ENCODE results near the gene FCER1G. TPM values are rescaled to one million over a fixed set of nuclear protein-coding genes. Genes with fewer than 3 reads are reported as not detected.
"Not testable (repeated sequence)": the region's sequence is repeated elsewhere in the genome, so short reads cannot be mapped to it uniquely, and the experiment has no call there.

Gene FCER1G
- total RNA-seq, 1 experiment from 2014 or later = 0.30 TPM

DNA sequence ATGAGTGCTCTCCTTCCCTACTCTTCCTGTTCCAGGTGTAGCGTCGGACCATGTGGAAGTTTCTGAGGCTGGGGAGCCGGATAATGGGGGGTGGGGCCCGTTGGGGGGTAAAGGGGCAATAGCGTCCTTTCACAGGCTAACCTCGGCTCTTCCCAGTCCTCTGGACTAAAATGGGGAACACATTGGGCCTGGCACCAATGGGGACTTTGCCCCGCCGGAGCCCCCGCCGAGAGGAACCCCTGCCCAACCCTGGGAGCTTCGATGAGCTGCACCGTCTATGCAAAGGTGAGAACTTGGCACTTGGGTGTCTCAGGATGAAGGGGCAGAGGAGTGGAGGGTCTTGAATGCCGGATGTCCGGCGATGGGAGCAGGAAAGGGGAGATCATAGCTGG lies 11.2 kb downstream of the FCER1G start:
- H3K4me3 ChIP-seq = peak overlapping the region; percentile 80
- H3K4me1 ChIP-seq = peaks cover 8% of the 10 kb centered on the region
- peak in 1 of 2 experiments; percentile 16 for DNase-seq
- H3K36me3 ChIP-seq = no peaks in the 10 kb centered on the region
- H3K27me3 ChIP-seq = no peaks in the 10 kb centered on the region
- H3K27ac ChIP-seq = peak overlapping the region; percentile 59
- H3K9me3 ChIP-seq (replicated peaks) = no peaks in the 10 kb centered on the region

DNA sequence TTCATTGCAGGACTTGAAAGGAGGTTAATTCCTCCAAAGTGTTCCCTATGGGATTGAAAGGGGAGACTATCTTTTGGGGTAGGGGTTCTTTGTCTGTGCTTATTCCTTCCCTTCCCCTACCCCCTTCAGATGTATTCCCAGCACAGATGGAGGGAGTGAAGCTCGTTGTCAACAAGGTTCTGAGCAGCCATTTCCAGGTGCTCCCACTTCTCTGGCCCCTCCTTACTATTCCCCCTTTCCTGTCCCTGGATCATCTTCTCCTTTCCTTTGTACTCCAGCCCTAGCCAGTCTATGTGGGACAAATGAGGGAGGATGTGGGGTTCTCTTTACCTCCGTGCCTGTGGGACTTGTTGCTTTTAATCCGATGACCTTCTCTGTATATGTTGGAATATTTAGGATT lies 11.7 kb downstream of the FCER1G start:
- no peak overlapping the region for H3K27ac ChIP-seq
- no peak for DNase-seq
- no peaks in the 10 kb centered on the region for H3K36me3 ChIP-seq
- no peaks in the 10 kb centered on the region for H3K27me3 ChIP-seq
- peaks cover 8% of the 10 kb centered on the region for H3K4me1 ChIP-seq
- H3K9me3 ChIP-seq (replicated peaks) = no peaks in the 10 kb centered on the region
- H3K4me3 ChIP-seq = peak overlapping the region; percentile 80

DNA sequence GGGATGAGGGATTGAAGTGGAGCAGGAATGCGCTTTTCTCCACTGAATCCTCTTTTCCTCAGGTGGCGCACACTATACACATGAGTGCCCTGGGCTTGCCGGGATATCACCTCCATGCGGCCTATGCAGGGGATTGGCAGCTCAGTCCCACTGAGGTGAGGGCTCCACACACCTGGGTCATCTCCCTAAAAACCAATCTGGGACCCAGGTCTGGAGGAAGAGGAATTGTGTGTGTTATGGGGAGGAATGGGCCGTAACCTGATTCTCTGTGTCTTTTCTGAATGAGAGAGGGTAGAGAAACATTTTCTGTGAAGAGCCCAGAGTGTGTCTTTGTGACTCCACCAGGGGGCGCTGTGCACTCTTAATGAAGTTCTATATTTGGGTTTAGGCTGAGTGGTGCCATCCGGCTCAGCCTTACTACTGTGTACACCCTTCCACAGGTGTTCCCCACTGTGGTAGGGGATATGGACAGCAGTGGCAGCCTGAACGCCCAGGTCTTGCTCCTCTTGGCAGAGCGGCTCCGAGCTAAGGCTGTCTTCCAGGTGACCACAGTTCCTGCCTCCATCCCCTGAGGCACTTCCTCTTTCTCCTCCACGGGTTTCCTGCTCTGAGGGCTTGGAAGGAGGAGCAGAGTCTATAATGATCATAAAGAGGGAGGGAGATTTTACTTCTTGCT lies 12.2 kb downstream of the FCER1G start:
- DNase-seq = peak; percentile 73 to 85
- Histone ChIP-seq H3K9me3 (replicated peaks) (no peaks in the 10 kb centered on the region), H3K27ac (no peak overlapping the region), H3K36me3 (no peaks in the 10 kb centered on the region), H3K4me1 (peaks cover 8% of the 10 kb centered on the region), H3K4me3 (peak overlapping the region; percentile 80), H3K27me3 (no peaks in the 10 kb centered on the region)

DNA sequence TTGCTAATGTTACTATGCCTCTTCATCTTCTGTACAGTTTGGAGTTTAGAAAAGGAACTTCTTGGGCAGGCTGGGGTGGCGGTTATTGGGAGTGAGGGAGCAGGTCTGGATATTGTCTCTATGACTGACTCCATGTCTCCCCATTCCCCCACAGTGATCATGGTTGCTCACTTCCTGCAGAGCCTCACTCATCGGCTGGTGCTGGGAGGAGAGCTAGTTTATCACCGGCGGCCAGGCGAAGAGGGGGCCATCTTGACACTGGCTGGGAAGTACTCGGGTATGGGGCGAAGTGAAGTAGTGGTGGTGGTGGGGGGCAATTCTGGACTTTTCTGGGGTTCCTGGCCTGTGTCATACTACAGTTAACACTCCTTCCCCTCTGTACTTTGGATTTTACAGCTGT lies 12.9 kb downstream of the FCER1G start:
- H3K27me3 ChIP-seq = no peaks in the 10 kb centered on the region
- H3K36me3 ChIP-seq = no peaks in the 10 kb centered on the region
- no peaks in the 10 kb centered on the region for H3K9me3 ChIP-seq (replicated peaks)
- no peak for DNase-seq
- no peak overlapping the region for H3K27ac ChIP-seq
- H3K4me3 ChIP-seq = no peak overlapping the region
- peaks cover 8% of the 10 kb centered on the region for H3K4me1 ChIP-seq

DNA sequence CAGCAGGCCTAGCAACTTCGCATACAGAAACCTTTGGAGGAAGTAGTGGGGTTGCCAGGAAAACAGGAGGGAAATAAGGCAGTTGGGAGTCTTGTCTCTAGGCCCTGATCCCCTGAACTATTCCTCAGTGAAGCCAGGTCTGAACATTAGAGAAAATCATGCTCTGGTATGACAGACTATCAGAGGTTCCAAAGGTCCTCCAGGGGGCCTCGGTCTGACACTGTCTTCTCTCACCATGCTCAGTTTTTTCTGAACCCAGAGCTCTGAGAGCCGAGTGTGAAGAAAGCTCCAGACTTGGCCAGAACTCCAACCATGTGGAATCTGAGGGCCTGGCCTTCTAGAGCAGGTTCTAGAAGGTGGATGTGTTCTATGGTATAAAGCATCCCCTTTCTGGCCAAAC lies 14.8 kb downstream of the FCER1G start:
- H3K27me3 ChIP-seq = no peaks in the 10 kb centered on the region
- H3K4me1 ChIP-seq = peaks cover 7% of the 10 kb centered on the region
- H3K36me3 ChIP-seq = no peaks in the 10 kb centered on the region
- no peak overlapping the region for H3K27ac ChIP-seq
- no peaks in the 10 kb centered on the region for H3K9me3 ChIP-seq (replicated peaks)
- no peak overlapping the region for H3K4me3 ChIP-seq
- no peak for DNase-seq

DNA sequence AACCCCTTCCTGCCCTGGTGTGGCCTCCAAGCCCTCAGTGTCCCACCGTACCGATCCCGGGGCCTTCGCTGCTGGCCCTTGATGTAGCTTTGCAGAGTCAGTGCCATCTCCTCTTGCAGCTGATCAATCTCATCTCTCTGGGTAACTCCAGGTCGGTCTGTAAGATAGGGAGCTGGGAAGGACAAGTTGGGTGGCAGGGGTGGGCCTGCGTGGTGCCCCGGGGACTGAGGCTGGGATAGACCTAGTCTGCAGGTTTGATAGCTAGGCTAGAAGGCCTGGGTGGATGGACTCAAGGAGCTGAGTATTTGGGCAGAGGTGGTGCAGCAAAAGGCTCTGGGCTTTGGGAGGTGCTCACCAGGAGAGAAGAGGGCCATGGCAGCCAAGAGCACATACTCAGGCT lies 15.7 kb downstream of the FCER1G start:
- no peaks in the 10 kb centered on the region for H3K9me3 ChIP-seq (replicated peaks)

DNA sequence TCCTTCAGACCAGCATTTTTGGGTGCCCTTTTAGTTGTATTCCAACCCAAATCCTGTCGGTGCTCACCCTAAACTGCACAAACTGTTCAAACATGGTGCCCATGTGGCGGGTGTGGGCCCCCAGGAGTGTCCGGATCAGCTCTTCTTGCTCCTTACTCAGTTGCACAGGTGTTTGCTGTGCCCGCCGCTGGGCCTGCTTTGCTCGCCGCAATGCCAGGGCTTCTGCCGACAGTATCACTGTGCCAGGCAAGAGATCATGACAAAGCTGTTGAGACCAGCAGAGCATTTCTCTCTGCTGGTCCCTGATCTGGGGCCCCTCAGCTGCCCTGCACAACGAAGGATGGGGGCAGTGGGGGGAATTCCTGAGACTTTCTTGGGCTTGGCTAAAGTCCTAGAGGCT lies 18.0 kb downstream of the FCER1G start:
- Histone ChIP-seq H3K4me1 (no peaks in the 10 kb centered on the region), H3K27ac (no peak overlapping the region), H3K36me3 (no peaks in the 10 kb centered on the region), H3K9me3 (replicated peaks) (no peaks in the 10 kb centered on the region), H3K27me3 (no peaks in the 10 kb centered on the region), H3K4me3 (no peak overlapping the region)
- DNase-seq = no peak

More for the DNA sequence above, 15.7 kb downstream of the FCER1G start:
- no peaks in the 10 kb centered on the region for H3K27me3 ChIP-seq
- no peak overlapping the region for H3K4me3 ChIP-seq
- peaks cover 2% of the 10 kb centered on the region for H3K4me1 ChIP-seq
- no peak for DNase-seq
- no peak overlapping the region for H3K27ac ChIP-seq
- no peaks in the 10 kb centered on the region for H3K36me3 ChIP-seq

DNA sequence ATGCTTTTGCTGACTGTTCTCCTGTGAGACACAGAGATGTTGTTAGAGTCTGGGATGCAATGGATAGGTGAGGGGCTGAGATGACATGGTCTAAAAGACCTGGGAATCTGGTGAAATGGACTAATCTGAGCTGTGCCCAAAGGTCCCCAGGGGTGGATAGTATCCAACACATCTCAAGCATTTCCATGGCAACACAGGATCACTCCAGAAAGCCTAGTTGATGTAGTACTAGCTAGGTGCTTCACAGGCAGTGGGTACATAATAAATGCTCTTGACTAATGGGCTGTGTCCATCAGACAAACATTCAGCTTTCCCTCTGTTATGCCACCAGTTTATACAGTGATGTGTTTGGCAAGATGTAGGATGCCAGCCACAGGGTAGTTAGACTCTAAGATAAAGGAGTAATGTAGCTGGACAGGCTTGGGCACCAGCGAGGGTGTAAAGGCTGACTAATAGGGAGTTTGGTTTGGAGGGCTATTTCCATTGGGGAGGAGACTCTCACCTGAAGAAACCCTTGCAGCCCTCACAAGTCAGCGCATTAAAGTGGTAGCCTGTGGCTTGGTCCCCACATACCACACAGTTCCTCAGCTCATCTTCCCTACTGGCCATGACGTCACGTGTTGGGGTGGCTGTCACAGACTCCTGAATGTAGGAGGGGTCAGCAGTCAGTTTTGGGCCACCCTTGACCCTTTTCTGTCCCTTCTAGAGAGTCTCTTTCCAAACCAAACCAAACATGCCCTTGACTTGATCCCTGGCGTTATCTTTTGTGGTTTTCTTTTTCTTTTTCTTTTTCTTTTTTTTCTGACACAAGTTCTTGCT lies 21.1 kb downstream of the FCER1G start:
- Histone ChIP-seq H3K36me3 (no peaks in the 10 kb centered on the region), H3K27ac (no peak overlapping the region), H3K9me3 (replicated peaks) (no peaks in the 10 kb centered on the region), H3K4me1 (no peaks in the 10 kb centered on the region), H3K4me3 (no peak overlapping the region), H3K27me3 (no peaks in the 10 kb centered on the region)
- DNase-seq = no peak

DNA sequence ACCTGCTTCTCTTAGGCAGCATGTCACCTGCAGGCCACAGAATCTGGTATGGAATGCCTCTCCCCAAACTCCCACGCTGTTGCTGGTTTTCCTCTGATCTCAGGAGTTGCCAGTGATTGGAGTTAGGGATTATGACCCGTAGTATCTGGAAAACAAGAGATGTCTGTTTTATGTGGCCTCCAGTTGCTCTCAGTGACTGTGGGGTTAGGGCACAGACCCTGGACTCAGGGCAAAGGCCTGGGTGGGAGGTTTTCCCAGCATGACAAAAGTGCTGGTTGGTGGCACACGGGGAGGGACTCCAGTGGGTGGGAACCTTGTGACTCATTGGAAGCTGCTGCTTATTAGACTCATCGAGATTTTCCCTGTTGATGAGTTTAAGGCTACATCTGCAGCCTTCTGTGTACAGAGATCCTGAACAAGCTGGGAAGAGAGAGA lies 23.0 kb downstream of the FCER1G start, which contains the start of gene NR1I3:
Gene NR1I3 (minus strand): TSS at position 165 of the 435 bp plus-strand sequence. CDS start 1,638 bp downstream, outside the sequence.
- DNase-seq = no peak
- H3K9me3 ChIP-seq (replicated peaks) = no peaks in the 10 kb centered on the region
- no peak within 1 kb of the TSS for H3K4me3 ChIP-seq
- H3K36me3 ChIP-seq = no peaks in the 10 kb centered on the region
- no peak within 1 kb of the TSS for H3K27ac ChIP-seq
- H3K4me1 ChIP-seq = no peaks in the 10 kb centered on the region
- no peaks in the 10 kb centered on the region for H3K27me3 ChIP-seq

DNA sequence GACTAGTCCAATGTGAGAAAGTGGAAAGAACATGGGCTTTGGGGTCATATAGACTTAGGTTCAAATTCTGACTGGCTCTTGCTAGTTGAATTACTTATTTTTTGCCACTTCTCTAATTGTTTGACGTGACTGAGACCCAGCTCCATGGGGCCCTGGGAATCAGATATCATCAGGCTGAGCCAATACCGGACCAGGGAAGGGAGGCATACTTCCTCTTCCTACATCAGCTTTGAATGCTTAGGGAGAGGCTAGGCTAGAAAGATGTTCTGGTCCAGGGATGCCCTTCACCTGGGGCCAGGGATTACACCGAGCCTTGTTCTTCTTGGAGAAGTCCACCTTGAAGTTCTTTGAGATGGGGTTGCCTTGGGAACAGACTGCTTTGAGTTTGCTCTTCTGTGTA lies 26.6 kb downstream of the FCER1G start:
- Histone ChIP-seq H3K4me1 (no peaks in the 10 kb centered on the region), H3K36me3 (no peaks in the 10 kb centered on the region), H3K4me3 (no peak overlapping the region), H3K9me3 (replicated peaks) (no peaks in the 10 kb centered on the region), H3K27ac (no peak overlapping the region), H3K27me3 (no peaks in the 10 kb centered on the region)
- DNase-seq = no peak

DNA sequence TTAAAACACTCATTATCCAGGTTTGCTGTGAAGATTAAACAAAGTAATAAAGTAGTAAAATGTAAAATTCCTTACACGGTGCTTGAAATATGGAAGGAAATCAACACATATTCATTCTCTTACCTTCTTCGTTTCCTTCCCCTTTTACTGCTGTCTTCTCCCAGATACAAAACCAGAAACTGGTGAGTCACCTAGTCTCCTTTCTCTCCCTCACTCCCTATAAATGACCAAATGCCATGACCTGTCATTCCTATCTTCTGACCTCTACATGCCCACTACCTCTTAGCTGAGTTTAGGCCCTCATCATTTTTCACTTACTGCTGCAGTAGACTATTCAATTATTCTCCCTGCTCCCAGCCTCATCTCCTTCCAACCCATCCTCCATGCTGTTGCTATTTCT lies 27.2 kb downstream of the FCER1G start:
- Histone ChIP-seq H3K4me1 (no peaks in the 10 kb centered on the region), H3K9me3 (replicated peaks) (no peaks in the 10 kb centered on the region), H3K36me3 (no peaks in the 10 kb centered on the region), H3K4me3 (no peak overlapping the region), H3K27ac (no peak overlapping the region), H3K27me3 (no peaks in the 10 kb centered on the region)
- DNase-seq = no peak

DNA sequence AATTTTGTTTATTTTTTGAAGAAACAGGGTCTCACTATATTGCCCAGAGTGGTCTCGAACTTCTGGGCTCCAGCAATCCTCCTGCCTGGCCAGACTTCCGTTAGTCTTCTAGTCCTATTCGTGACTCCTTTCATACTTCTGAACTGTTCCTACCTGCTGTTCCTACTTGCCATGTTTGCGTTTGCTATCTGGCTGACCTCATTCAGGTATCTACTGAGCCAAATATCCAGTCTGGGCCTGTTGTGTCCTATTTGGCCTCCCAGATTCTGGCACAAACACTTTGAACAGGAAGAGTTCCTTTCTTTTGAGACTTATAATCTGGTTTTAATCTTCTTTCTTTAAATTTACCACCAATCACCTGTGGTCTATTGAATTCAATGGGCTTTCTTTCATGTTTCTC lies 29.8 kb downstream of the FCER1G start:
- Histone ChIP-seq H3K4me1 (no peaks in the 10 kb centered on the region), H3K27me3 (no peaks in the 10 kb centered on the region), H3K27ac (no peak overlapping the region), H3K9me3 (replicated peaks) (no peaks in the 10 kb centered on the region), H3K4me3 (no peak overlapping the region), H3K36me3 (no peaks in the 10 kb centered on the region)
- no peak for DNase-seq

DNA sequence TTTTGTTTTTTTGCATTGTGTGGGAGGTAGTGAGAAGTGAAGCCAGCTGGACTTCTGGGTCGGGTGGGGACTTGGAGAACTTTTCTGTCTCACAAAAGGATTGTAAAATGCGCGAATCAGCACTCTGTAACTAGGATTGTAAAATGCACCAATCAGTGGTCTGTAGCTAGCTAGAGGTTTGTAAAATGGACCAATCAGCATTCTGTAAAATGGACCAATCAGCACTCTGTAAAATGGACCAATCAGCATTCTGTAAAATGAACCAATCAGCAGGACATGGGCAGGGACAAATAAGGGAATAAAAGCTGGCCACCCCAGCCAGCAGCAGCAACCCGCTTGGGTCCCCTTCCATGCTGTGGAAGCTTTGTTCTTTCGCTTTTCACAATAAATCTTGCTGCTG lies 35.0 kb downstream of the FCER1G start:
- not testable (repeated sequence) for DNase-seq; H3K27ac ChIP-seq; H3K4me1 ChIP-seq; H3K9me3 ChIP-seq (replicated peaks); H3K4me3 ChIP-seq; H3K36me3 ChIP-seq; H3K27me3 ChIP-seq

DNA sequence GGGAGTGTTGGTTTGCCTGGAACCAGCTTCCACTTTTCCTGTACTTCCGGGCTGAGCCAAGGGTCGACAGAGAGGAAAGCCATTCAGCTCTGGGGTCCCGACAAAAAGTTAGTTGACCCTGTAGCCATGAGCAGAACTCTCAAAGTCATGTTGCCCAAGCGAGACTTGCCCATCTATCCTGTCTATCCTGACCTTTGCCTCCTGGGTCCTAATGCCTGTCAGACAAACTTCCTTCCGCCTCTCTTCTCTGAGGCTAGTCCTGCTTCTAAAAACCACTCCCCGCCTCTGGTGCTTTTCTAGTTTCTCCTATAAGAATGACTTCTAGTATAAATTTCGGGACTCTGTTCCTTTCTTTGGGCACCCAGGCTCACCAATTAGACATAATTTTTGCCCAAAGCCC lies 35.7 kb downstream of the FCER1G start:
- Histone ChIP-seq H3K27me3 (no peaks in the 10 kb centered on the region), H3K4me1 (no peaks in the 10 kb centered on the region), H3K27ac (no peak overlapping the region), H3K9me3 (replicated peaks) (no peaks in the 10 kb centered on the region), H3K4me3 (no peak overlapping the region), H3K36me3 (no peaks in the 10 kb centered on the region)
- no peak for DNase-seq

DNA sequence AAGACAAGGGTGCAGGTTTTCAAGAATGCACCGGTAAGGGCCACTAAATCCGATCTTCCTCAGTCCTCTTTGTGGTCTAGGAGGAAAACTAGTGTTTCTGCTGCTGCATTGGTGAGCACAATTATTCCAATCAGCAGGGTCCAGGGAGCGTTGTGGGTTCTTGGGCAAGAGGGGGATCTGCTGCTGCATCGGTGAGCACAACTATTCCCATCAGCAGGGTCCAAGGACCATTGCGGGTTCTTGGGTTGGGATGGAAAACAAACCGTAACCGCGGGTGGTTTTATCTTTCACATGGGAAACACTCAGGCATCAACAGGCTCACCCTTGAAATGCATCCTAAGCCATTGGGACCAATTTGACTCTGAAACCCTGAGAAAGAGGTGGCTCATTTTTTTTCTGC lies 36.5 kb downstream of the FCER1G start:
- H3K9me3 ChIP-seq (replicated peaks) = no peaks in the 10 kb centered on the region
- no peak for DNase-seq
- H3K27me3 ChIP-seq = no peaks in the 10 kb centered on the region
- no peak overlapping the region for H3K27ac ChIP-seq
- no peak overlapping the region for H3K4me3 ChIP-seq
- H3K36me3 ChIP-seq = no peaks in the 10 kb centered on the region
- H3K4me1 ChIP-seq = no peaks in the 10 kb centered on the region
